Measurements from ENCODE around the gene SLC39A11. TPM values are rescaled to one million over a fixed set of nuclear protein-coding genes. Genes with fewer than 3 reads are reported as not detected.
"Not testable (repeated sequence)": the region's sequence is repeated elsewhere in the genome, so short reads cannot be mapped to it uniquely, and the experiment has no call there.

The SLC39A11 gene
- total RNA-seq, 1 donor from 2014 or later, result 23.2 TPM

GRCh38 chr17:72640415-72641165, 451.9 kb downstream of the SLC39A11 start:
- peak overlapping the region; percentile 18 for H3K27ac Mint-ChIP-seq
- no peak for DNase-seq (ENCODE audit: extremely low spot score, unreplicated experiment)
- no peaks in the 10 kb centered on the region for H3K36me3 Mint-ChIP-seq
- no peak overlapping the region for H3K4me3 Mint-ChIP-seq
- H3K27me3 Mint-ChIP-seq, result no peaks in the 10 kb centered on the region
- peaks cover 8% of the 10 kb centered on the region for H3K9me3 Mint-ChIP-seq
- TF ChIP-seq, protein P1, sequence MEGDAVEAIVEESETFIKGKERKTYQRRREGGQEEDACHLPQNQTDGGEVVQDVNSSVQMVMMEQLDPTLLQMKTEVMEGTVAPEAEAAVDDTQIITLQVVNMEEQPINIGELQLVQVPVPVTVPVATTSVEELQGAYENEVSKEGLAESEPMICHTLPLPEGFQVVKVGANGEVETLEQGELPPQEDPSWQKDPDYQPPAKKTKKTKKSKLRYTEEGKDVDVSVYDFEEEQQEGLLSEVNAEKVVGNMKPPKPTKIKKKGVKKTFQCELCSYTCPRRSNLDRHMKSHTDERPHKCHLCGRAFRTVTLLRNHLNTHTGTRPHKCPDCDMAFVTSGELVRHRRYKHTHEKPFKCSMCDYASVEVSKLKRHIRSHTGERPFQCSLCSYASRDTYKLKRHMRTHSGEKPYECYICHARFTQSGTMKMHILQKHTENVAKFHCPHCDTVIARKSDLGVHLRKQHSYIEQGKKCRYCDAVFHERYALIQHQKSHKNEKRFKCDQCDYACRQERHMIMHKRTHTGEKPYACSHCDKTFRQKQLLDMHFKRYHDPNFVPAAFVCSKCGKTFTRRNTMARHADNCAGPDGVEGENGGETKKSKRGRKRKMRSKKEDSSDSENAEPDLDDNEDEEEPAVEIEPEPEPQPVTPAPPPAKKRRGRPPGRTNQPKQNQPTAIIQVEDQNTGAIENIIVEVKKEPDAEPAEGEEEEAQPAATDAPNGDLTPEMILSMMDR (conservative IDR thresholded peaks at IDR 0.05), result no peak
- H3K4me1 Mint-ChIP-seq (ENCODE audit: unreplicated experiment), result no peaks in the 10 kb centered on the region

DNA sequence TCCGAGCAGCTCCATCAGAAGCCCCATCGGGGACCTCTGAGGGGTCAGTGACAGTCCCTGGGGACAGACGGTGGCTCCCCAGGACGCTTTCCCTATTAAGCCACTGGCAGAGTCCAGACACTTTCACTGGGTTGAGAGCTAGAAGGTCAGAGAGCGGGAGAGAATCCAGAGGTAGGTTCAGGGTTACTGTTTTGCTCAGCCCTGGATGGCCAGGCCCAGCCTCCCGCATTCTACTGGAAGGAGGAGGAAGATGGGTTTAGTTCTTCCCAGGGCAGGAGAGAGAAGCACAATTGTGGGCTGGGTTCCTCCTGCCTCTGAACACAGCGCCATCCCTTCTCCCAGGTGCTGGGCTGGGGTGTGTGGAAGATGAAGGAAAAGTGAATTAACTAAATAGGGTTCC, 452.8 kb downstream of the SLC39A11 start:
- H3K27me3 Mint-ChIP-seq, result no peaks in the 10 kb centered on the region
- TF ChIP-seq, protein P1 (conservative IDR thresholded peaks at IDR 0.05), result no peak
- H3K36me3 Mint-ChIP-seq, result no peaks in the 10 kb centered on the region
- H3K27ac Mint-ChIP-seq, result peak overlapping the region; percentile 21
- DNase-seq (ENCODE audit: extremely low spot score, unreplicated experiment), result no peak
- no peak overlapping the region for H3K4me3 Mint-ChIP-seq
- peaks cover 8% of the 10 kb centered on the region for H3K9me3 Mint-ChIP-seq
- peaks cover 5% of the 10 kb centered on the region for H3K4me1 Mint-ChIP-seq (ENCODE audit: unreplicated experiment)

DNA sequence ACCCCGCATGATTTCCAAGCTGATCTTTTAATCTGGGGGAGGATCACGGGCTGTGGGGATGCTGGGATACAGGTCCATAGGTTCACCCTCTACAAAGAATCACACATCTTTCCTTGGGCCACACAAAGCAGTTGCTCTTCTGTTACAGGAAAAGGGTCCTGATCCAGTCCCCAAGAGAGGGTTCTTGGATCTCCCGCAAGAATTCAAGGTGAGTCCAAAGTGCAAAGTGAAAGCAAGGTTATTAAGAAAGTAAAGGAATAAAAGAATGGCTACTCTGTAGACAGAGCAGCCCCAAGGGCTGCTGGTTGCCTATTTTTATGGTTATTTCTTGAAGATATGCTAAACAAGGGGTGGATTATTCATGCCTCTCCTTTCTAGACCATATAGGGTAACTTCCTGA, 453.6 kb downstream of the SLC39A11 start:
- H3K27me3 Mint-ChIP-seq; H3K4me3 Mint-ChIP-seq; DNase-seq (ENCODE audit: extremely low spot score, unreplicated experiment); H3K9me3 Mint-ChIP-seq; H3K36me3 Mint-ChIP-seq: not testable (repeated sequence)
- H3K27ac Mint-ChIP-seq, result peak overlapping the region; percentile 21
- peaks cover 11% of the 10 kb centered on the region for H3K4me1 Mint-ChIP-seq (ENCODE audit: unreplicated experiment)

GRCh38 chr17:72635034-72635635, 457.4 kb downstream of the SLC39A11 start:
- H3K4me3 Mint-ChIP-seq, result no peak overlapping the region
- H3K4me1 Mint-ChIP-seq (ENCODE audit: unreplicated experiment), result peaks cover 30% of the 10 kb centered on the region
- TF ChIP-seq, protein P1 (conservative IDR thresholded peaks at IDR 0.05), result no peak
- H3K9me3 Mint-ChIP-seq, result peaks cover 5% of the 10 kb centered on the region
- DNase-seq (ENCODE audit: extremely low spot score, unreplicated experiment), result no peak
- H3K27ac Mint-ChIP-seq, result no peak overlapping the region
- H3K27me3 Mint-ChIP-seq, result no peaks in the 10 kb centered on the region
- no peaks in the 10 kb centered on the region for H3K36me3 Mint-ChIP-seq

- no peak for DNase-seq (ENCODE audit: extremely low spot score, unreplicated experiment)
- Mint-ChIP-seq H3K4me3 (no peak overlapping the region), H3K9me3 (peaks cover 5% of the 10 kb centered on the region), H3K27me3 (no peaks in the 10 kb centered on the region), H3K4me1 (ENCODE audit: unreplicated experiment) (peaks cover 30% of the 10 kb centered on the region), H3K36me3 (no peaks in the 10 kb centered on the region), H3K27ac (peak overlapping the region; percentile 19)
- TF ChIP-seq, protein P1 (conservative IDR thresholded peaks at IDR 0.05), result no peak
Observed at GRCh38 chr17:72634621-72635020, 457.9 kb downstream of the SLC39A11 start.

- TF ChIP-seq, protein P1 (conservative IDR thresholded peaks at IDR 0.05), result no peak
- peak overlapping the region; percentile 74 for H3K4me3 Mint-ChIP-seq
- peaks cover 34% of the 10 kb centered on the region for H3K4me1 Mint-ChIP-seq (ENCODE audit: unreplicated experiment)
- H3K27me3 Mint-ChIP-seq, result no peaks in the 10 kb centered on the region
- H3K9me3 Mint-ChIP-seq, result peaks cover 10% of the 10 kb centered on the region
- DNase-seq (ENCODE audit: extremely low spot score, unreplicated experiment), result no peak
- H3K27ac Mint-ChIP-seq, result peak overlapping the region; percentile 97
- no peaks in the 10 kb centered on the region for H3K36me3 Mint-ChIP-seq
Observed at GRCh38 chr17:72631949-72632684, 460.4 kb downstream of the SLC39A11 start.

All from type B pancreatic cell (in vitro differentiated cells).